ENCODE results near the gene BAG1. TPM values are rescaled to one million over a fixed set of nuclear protein-coding genes. Genes with fewer than 3 reads are reported as not detected.

Gene BAG1
- total and polyA plus RNA-seq, 2 of the 13 experiments (the other 11 are each of a cell fraction or from before 2014, with no cell fraction given): 23.1 to 59.5 TPM

DNA sequence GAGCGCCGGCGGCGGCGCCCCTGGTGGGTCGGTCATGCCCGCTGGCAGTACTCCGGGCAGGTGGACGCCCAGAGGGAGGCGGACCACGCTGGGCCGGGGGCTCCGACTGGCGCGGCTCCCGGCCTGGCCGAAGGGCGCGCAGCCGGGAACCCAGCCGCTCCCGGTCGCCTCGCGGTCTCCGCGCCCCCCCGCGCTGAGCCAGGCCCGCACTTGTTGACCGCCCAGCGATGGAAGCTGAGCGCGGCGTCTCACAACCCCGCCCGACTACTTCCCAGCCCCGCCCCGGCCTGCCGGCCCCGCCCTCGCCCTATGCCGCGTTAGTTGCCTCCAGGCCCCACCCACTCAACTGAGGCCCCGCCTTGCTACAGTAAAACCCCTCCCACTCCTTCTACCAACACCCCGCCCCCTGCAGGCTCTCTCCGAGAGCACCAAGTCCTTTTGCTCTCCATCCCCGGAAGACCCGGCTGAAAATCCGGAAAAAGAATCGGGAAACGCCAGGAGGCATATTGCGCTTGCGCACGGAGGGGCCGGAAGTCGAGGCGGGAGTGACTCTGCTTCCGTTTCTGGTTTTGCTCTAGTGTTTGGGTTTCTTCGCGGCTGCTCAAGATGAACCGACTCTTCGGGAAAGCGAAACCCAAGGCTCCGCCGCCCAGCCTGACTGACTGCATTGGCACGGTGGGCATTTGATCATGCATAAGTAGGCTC lies at the start of gene BAG1, which contains the start of gene CHMP5 (continued):
- TF ChIP-seq CBX2 (IDR thresholded peaks at IDR 0.05; ENCODE audit: low read depth, low read length): no peak
- TF ChIP-seq CBX2 (CRISPR knock-in tag; IDR thresholded peaks at IDR 0.05; ENCODE audit: low read depth): no peak
- no peak for TF ChIP-seq FOXP1 (IDR thresholded peaks at IDR 0.05)
- TF ChIP-seq FOXP1 (CRISPR knock-in tag; IDR thresholded peaks at IDR 0.05): no peak
- TF ChIP-seq ZNF781 (CRISPR knock-in tag; IDR thresholded peaks at IDR 0.05; ENCODE audit: borderline replicate concordance, not compliant biosample characterization): no peak
- no peak for TF ChIP-seq CENPT (CRISPR knock-in tag; IDR thresholded peaks at IDR 0.05; ENCODE audit: low read depth)
- TF ChIP-seq ZNF891 (CRISPR knock-in tag; IDR thresholded peaks at IDR 0.05): peak; percentile 5; the same call in 1 of the 2 replicates
- TF ChIP-seq RFXAP (CRISPR knock-in tag; IDR thresholded peaks at IDR 0.05; ENCODE audit: borderline replicate concordance): no peak
- no peak for TF ChIP-seq NFE2 (CRISPR knock-in tag; IDR thresholded peaks at IDR 0.05)
- TF ChIP-seq ZNF451 (CRISPR knock-in tag; IDR thresholded peaks at IDR 0.05): 0 out of 2 replicates have a peak, but pooled peaks have one; percentile 21
- no peak for TF ChIP-seq SOX13 (IDR thresholded peaks at IDR 0.05)
- TF ChIP-seq SOX13 (CRISPR knock-in tag; conservative IDR thresholded peaks at IDR 0.05 in 1 of 2, IDR thresholded peaks at IDR 0.05 in 1 of 2): no peak; a peak in 1 of 4 replicates
- TF ChIP-seq ZNF549 (CRISPR knock-in tag; IDR thresholded peaks at IDR 0.05): 0 out of 2 replicates have a peak, but pooled peaks have one; percentile 55
- no peak for TF ChIP-seq FLYWCH1 (CRISPR knock-in tag; IDR thresholded peaks at IDR 0.05)
- TF ChIP-seq SP140L (CRISPR knock-in tag; IDR thresholded peaks at IDR 0.05; ENCODE audit: borderline replicate concordance): no peak
- TF ChIP-seq ZNF407 (CRISPR knock-in tag; IDR thresholded peaks at IDR 0.05; ENCODE audit: not compliant biosample characterization): no peak
- no peak for TF ChIP-seq ZNF577 (CRISPR knock-in tag; IDR thresholded peaks at IDR 0.05; ENCODE audit: borderline replicate concordance, low read depth)
- TF ChIP-seq KDM2A (CRISPR knock-in tag; IDR thresholded peaks at IDR 0.05; ENCODE audit: borderline replicate concordance, low read depth): no peak; the same call in 1 of the 2 replicates
- no peak for TF ChIP-seq ZNF639 (CRISPR knock-in tag; conservative IDR thresholded peaks at IDR 0.05)
- TF ChIP-seq ZFY (CRISPR knock-in tag; IDR thresholded peaks at IDR 0.05): peak; percentile 86
- TF ChIP-seq MIER2 (CRISPR knock-in tag; IDR thresholded peaks at IDR 0.05): no peak
- no peak for TF ChIP-seq ZMYM3 (CRISPR knock-in tag; IDR thresholded peaks at IDR 0.05)

Data from HepG2 (cell line).